Left ventricle myocardium superior (tissue), 1 donor: ENCODE data around the gene HACD2. TPM values are rescaled to one million over a fixed set of nuclear protein-coding genes. Genes with fewer than 3 reads are reported as not detected.

Source experiments
- ATAC-seq: fragments of 200-7000 bp; cut with Tn5 transposase; one replicate; pipeline ENCODE4 v1.9.1; 2020; ENCODE audit warnings: mild to moderate bottlenecking, moderate library complexity
- DNase-seq: peaks from one replicate; pipeline ENCODE4 v3.0.0-alpha.2; 2020
- intact Hi-C: fragments of 100-400 bp; cut with micrococcal nuclease; formaldehyde crosslinking; loops from one replicate; pipeline ENCODE4 v1.11.0; 2022
- total RNA-seq: library from RNA; stranded (reverse); fragmentation: NEBNext Ultra II Directional; extraction: Animal tissue kit (Norgen Biotek cat#: 25700); gene quantifications from one replicate; pipeline ENCODE4 v1.2.1, GENCODE V29; 2021
- donor health status: DM: no; HTN: yes; CAD: no; lungs with severe emphysema.

The HACD2 gene
- total RNA-seq, 1 donor from 2014 or later = 10.5 TPM

DNA sequence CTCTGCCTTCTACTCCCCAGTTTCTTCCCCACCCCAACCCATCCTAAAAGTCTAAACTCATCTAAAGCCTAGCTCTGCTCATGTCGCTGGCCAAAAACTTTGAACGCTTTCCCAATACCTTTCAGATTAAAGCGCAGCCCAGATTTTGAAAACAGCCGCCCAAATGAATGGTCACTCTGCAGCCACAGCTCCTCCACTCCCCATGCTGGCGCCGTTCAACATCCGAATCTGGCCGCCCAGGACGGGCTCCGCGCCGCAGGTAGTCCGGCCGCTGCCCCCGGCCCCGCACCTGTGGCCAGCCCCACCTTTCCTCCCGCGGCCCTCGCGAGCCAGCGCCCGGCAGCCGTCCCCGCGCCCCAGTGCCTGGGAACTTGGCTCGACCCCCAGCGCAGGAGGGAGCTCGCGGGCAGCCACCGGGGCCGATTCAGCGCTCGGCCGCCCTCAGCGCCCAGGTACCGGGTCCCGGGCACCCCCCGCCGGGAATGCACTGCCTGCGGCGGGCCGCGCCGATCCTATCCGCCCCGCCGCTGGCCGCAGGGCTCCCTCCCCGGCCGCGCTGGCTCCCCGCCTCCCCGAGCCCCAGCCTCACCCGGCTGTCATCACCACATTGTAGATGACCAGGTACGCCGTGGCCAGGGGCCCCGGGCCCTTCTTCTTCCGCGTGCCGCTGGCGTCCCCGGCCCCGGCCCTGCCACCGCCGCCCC lies 417 bp downstream of the HACD2 start:
- intact Hi-C loops = no loop called here
- ATAC-seq (peak; percentile 59), DNase-seq (peak; percentile 76)

DNA sequence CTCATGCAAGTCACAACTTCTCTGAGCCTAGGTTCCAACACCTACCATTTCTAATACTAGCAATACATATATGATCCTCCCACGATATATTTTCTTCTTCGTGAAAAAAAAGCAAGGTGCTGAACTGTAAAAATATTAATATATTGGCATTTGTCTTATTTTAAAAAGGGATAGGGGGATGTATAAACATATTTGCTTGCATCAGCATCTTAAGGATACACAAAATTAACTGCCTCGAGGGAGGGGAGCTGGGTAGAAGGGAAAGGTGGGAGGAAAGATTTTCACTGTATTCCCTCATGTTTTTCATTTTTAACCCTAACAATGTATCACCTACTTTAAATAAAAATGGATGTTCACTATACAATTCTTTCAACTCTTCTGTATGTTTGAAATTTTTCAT lies 1.3 kb downstream of the HACD2 start:
- intact Hi-C loops = no loop called here
- ATAC-seq = no peak
- DNase-seq = no peak

DNA sequence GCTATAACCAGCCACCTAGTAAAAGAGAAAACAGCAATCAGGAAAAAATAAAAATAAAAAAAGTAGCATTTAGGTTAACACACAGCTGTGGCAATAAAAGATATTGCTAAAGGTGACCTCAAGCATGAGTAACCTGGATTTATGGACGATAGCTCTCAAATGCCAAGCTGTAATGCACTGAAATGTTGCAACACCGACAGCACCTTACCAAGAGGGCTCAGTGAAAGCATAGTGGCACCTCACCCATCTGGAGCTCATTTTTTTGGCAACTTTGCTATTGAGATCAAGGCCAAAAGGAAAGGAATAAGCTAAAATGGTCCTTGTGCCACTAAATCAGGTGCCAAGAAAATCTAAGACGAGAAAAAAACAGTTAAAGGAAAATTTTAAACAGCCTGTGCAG lies 2.5 kb downstream of the HACD2 start:
- intact Hi-C loops = no loop called here
- no peak for DNase-seq
- ATAC-seq = no peak

DNA sequence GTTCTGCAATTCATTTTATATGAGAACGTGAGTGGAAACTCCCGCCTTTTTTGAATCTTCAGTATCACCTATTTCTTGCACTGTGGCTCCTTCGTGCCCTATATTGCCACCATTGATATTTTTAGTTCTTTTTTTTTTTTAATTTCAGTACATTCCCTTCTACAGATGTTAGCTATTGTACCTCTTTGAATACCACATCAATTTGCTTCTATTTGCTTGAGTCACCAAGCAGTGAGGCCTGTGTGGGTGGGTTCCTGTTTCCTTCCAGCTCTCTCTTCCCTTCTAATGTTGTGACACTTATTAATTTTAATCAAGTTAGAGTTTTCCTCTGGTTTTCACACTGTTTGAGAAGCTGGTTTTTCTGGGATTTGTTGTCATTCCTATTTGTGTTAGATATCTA lies 8.7 kb downstream of the HACD2 start:
- intact Hi-C loops = no loop called here
- DNase-seq = no peak
- ATAC-seq = no peak

DNA sequence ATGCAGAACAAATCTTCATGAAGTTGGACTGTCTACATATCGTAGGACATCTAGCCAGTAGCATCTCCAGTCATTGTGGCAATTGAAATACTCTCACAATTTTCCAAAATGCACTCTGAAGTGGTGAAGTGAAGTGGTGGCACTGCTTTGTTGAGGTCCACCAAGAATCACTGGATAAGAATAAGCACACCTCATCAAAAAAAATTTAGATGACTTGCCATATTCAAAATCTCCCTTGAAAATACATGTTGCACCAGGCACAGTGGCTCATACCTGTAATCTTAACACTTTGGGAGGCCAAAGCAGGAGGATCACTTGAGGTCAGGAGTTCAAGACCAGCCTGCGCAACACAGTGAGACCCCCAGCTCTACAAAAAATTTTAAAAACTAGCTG lies 12.9 kb downstream of the HACD2 start:
- intact Hi-C loops = no loop called here
- DNase-seq = no peak
- no peak for ATAC-seq

DNA sequence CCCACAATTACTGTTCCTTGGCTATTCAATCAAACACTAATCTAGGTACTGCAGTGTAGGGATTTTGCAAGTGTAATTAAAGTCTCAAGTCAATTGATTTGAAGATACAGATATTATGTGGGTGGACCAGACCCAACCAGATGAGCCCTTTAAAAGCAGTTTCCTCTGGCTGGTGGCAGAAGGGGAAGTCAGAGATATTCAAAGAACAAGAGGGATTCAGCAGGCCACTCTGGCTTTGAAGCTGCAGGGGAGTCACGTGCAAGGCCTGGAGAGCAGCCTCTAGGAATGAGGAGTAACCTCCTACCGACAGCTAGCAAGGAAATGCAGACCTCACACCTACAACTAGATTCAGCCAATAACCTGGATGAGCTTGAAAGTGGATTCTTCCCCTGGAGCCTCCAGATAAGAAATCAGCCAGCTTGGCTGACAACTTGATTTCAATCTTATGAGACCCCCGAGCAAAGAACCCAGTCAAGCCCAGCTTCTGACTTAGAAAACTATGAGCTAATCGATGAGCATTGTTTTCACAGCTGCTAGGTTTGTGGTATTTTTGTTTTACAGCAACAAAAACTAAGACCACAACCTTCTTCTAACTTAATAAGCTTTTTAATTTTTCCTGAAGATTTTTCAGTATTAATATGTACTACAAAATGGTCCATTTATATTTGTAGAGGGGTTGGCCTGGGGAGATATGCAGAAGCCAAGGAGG lies 13.4 kb downstream of the HACD2 start:
- ATAC-seq (peak; percentile 48), DNase-seq (no peak)
- intact Hi-C loops = no loop called here

DNA sequence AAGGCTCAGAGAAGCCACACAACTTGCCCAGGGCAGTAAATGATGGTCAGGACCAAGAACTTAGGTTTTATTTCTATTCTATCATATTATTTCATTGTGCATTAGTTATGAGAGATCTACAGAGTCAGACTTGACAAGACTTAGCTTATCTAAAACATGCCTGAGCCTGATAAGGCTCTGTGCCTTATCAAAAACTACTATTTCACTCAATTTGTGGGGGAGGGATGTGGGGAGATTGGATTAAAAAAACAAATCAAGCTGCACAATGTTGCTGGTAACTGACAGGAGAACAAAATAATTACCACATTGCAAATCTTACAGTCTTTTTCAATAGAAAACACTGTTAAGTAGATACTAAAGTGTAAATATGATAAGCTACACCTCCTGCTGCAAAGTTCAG lies 16.0 kb downstream of the HACD2 start:
- intact Hi-C loops = no loop called here
- ATAC-seq (no peak), DNase-seq (no peak)

DNA sequence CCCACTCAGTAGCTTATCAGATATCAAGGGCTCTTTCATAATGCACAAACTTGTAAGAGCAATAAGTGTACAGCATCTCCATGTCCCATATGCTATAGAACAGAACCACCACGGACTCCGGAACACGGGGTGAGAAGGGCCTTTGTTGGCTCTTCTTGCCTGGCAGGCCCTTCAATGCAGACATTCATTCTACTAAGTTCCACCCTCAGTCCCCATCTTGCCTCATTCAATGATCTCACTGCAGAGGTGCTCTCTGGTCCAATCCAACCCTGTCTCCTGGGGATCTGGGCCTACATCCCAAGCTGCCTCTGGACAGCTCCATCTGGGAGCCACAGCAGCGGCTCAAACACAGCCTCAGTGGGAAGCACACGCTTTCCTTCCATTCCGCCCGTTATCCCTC lies 16.8 kb downstream of the HACD2 start:
- intact Hi-C loops = no loop called here
- ATAC-seq (no peak), DNase-seq (no peak)

DNA sequence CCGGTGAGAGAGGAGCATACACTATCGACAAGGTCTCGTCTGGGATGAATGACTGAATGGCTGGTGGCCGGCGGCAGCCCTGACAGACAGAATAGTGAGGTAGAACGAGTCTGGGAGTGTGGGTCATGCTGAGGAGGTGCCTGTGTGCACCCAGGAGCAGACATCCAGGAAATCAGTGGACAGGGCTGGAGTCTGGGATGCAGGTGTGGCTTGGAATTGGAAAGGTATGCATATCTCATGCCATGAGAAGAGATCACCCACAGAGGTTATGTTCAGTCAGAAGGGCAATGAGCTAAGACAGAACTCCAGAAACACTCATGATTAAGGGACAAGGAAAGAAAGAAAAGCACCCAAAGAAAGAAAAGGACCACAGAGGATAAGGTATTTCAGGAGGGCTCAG lies 20.8 kb downstream of the HACD2 start:
- ATAC-seq = no peak
- no peak for DNase-seq
- intact Hi-C loops = no loop called here

DNA sequence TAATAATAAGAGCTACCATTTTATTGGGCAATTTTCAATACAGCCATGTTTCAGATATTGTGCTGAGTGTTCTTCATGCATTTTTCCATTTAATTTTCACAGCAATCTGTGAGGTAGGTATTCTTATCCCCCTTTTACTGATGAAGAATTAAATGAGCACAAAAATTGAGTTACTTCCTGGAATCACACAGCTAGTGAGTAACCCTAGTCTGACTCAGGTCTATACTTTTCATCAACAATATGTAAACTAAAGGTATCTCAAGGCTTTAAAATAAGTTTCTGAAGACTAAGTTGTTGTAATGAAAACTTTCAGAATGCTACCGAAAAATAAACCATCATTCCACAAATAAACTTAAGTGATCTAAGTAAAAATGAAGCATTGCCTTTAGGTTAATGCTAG lies 22.3 kb downstream of the HACD2 start:
- ATAC-seq = no peak
- DNase-seq = no peak
- intact Hi-C loops = no loop called here

DNA sequence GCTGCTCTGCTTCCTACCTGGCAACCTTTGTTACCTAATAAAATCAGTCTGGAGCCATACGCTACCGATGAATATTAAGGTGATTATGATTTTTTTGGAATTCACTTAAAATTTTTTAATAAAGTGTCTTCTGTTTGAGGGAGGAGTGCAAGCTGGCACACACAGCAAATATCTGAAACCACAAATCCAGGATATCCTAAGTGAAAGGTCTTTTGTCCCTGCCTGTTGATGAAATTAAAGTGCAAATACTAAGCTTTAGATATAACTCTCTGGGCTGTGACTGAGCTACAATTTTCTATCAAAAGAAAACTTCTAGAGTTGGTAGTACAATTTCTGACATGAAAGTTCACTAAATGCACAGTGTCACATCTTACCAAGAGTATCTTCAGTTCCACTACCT lies 23.7 kb downstream of the HACD2 start:
- no peak for ATAC-seq
- intact Hi-C loops = no loop called here
- no peak for DNase-seq

DNA sequence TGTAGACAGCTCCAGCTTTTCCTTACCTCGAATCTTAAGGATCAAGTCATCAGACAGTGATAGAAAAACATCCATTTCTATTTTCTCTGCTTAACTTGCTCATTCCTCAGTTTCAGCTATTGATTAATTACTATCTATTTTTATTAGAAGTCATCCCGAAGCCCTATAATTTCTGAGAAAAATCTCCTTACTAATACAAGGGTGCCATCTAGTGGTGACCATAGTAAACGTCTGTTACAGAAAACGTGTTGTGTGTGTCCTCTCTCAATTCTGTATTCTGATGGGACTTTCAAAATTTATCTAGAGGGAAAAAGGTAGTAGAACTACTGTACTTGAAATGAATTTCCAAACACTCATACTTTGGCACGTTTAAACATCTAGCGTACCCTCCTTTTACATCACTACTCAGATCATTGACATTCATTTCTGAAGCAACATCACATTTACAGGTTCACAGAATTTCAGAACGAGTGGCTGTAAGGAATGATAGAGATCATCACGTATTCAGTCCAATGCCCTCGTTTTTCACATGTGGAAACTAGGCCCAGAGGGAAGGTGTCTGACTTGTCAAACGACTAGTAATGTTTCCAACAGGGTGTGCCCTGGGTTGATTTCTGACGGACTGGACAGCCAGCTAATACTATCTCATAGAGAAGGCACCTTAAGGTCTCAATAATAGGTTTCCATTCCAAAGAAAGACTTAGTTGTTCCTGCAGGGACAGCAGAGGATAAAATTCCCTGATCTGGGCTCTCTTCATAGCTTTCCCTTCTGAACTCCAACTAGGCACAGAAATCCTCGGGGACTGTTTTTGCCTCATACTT lies 25.6 kb downstream of the HACD2 start:
- DNase-seq (no peak), ATAC-seq (peak; percentile 45)
- intact Hi-C loops = no loop called here

DNA sequence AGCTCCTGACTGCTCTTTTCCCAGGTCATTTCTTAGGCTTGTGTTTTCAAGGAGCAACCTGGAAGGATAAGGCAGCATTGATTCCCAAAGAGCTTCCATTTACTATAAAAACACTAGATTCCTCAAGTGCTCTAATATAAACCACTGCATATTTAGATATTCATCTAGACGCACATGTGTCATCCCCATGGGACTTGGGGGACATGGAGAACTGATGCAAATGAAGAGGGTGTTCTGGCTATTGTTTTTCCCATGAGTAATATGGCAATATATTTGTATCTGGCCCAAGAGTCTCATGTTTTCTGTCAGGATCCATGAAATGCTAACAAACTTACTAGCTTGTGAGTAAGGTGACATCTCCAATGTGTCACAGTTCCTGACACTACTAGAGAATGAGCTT lies 31.3 kb downstream of the HACD2 start:
- DNase-seq (no peak), ATAC-seq (no peak)
- intact Hi-C loops = no loop called here

DNA sequence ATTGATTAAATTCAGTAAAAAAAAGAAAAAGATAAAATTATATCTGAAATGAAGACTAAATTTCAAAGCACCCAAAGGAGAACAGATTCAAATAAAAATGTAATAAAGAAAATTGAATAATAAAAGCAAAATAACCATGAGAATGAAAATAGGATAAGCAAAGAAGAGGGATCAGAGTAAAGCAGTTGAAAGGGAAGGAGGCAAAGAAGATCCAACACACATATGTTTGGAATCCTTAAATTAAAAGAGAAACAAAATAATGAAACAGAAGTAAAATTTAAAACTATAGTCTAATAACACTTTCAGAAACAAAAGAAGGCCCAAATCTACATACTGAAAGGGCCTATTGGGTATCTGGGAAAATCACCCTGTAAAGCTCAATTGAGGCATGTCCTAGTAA lies 32.1 kb downstream of the HACD2 start:
- intact Hi-C loops = no loop called here
- ATAC-seq = no peak

DNA sequence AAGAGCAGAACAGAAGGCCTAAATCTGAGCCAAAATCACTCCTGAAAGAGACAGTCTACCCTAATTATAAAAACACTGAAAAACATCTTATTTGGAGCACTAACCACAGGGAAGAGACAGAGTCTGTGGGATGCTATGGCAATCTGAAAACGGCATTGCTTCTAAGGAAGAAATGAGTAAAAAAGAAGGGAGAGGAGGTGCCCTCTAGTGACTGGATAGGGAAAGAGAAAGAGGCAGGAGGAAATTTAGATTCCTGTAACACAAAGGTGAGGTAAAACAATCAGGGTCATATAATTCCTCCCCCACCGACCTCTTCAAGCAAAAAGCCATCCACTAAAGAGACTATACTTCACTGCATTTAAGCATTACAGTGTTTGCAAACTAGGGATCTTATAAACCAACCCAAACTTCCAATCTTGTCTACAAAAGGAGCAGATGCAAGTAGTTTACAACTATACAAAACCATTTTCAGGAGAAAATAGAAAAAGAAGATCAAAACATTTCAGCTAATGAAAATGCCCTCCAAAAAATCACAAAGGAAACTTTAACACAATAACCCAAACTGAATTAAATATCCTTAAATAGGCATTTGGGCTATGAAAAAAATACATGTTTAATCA lies 32.6 kb downstream of the HACD2 start:
- DNase-seq (no peak), ATAC-seq (no peak)
- intact Hi-C loops = no loop called here

More for the DNA sequence above, 32.1 kb downstream of the HACD2 start:
- DNase-seq = no peak

DNA sequence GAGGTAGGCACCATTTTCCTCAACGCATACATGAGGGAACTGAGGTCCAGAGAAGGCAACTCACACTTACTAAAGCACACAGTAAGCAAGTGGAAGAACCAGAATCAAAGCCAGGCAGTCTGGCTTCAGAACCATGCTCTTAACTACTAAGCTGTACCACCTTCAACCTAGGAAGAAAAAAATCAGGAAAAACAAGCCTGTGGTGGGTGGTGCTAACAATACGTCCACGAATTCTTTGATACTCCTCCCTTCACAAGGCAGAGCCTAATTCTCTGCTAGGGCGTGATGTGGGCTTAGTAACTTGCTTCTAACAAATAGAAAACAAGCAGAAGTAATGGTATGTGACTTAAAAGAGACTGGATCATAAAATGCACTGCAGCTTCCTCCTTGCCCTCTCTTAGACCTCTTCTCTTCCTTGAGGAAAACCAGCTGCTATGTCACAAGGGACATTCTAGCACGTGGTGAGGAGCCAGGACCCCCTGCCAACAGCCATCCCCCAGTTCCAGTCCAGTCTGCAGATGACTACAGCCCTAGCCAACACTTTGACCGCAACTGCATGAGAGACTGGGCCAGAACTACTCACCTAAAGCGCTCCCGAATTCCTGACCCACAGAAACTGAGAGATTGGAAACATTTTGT lies 36.9 kb downstream of the HACD2 start:
- DNase-seq (peak; percentile 50), ATAC-seq (peak; percentile 67)
- intact Hi-C loops = no loop called here

DNA sequence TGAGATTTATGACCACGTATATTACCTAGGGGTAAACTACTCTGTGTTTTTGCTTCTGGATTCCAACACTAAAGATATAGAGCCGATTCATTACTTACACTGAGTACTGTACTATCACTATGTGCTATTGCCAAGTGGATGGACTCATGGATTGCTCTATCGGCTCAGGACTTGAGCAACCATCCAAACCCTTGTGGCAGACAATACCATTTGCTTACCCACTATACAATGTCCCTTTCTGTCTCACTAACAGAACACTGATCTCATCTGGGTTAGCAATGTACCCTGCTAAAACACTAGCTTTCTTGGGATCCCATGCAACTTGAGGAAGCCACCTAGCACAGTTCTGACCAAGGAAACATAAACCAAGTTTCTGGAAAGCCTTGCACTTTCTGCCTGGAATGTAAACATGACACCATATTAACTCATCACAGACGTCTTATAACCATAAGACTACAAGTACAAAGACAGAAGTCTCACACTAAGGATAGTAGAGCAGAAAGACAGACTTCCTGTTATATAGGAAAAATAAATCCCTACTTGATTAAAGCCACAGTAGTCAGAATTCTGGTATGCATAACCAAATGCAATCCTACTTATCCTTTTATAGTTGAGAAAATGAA lies 38.6 kb downstream of the HACD2 start:
- DNase-seq (no peak), ATAC-seq (no peak)
- intact Hi-C loops = no loop called here

DNA sequence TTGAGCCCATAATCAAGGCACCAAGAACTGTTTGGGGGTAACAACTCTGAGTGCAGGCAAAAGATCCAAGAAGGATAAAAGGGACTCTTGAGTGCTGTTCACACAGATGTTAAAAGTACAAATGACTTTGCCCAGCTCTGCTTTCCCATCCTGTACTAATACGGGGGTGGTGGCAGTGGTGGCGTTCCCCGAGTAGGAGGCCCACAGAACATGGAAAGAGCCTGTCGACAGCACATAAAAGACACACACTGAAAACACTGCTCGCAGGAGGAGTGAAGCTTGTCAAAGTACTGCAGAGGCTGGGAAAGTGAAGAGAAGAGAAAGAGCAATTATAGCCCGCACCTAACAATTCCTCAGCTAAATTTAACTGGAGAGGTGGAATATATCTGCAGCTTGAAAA lies 40.9 kb downstream of the HACD2 start:
- intact Hi-C loops = no loop called here
- DNase-seq (no peak), ATAC-seq (peak; percentile 14)

DNA sequence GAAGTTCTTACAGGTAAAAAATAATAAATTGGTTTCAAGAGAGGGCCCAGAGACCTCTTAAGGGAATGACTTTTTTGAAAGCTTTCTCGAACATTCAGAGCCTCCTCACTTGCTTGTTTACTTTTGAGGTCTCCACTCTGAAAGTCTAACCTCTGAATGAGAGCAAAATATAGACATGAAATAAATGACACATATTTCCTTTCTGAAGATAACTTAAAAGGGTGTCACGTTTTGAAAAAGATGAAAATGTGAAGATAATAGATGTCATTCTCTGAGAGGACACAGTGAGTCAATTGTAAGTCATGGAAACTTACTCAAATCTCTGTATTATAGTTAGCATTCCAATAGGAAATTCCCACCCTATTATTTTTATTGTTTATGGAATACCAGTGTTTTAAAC lies 44.6 kb downstream of the HACD2 start:
- intact Hi-C loops = no loop called here
- ATAC-seq = no peak
- no peak for DNase-seq
